ENCODE measurements around the gene UBXN6. TPM values are rescaled to one million over a fixed set of nuclear protein-coding genes. Genes with fewer than 3 reads are reported as not detected.

The UBXN6 gene
- total and polyA plus RNA-seq, 4 experiments from 2014 or later = 4.1 to 63.5 (median 33.8) TPM

- CTCF ChIA-PET (ENCODE audit: partially characterized antibody) = no interaction called here
- POLR2A ChIA-PET (ENCODE audit: partially characterized antibody) = interaction anchor here (1.8 kb wide), 1 partner anchor 18 kb away, joined by 5 read pairs; the partner anchor contains the start of gene HDGFL2
- peaks cover 0 to 2% of the 10 kb centered on the region in 2 donors for H3K27me3 Mint-ChIP-seq
- no peaks in the 10 kb centered on the region for H3K9me3 ChIP-seq (ENCODE audit: control insufficient read depth in 1 of 2, low read length in 2 of 2)
- no peak for DNase-seq
- no peak overlapping the region for H3K27ac Mint-ChIP-seq
- peaks cover 39% of the 10 kb centered on the region for H3K36me3 ChIP-seq (ENCODE audit: insufficient read depth, low read length)
- no peaks in the 10 kb centered on the region for H3K27me3 ChIP-seq (ENCODE audit: insufficient read depth, low read length)
- no peak overlapping the region for H3K4me3 Mint-ChIP-seq
- intact Hi-C loops (cut with micrococcal nuclease) = no loop called here
- no peak overlapping the region for H3K27ac ChIP-seq (ENCODE audit: low read depth, low read length)
- H3K4me1 Mint-ChIP-seq = peaks cover 13 to 26% (median 17%) of the 10 kb centered on the region in 4 donors
- peaks cover 11 to 35% of the 10 kb centered on the region in 2 donors for H3K36me3 Mint-ChIP-seq
- H3K4me3 ChIP-seq (ENCODE audit: low read length in 2 of 2) = no peak overlapping the region
- no peaks in the 10 kb centered on the region for H3K9me3 Mint-ChIP-seq
- peaks cover 16% of the 10 kb centered on the region for H3K4me1 ChIP-seq (ENCODE audit: insufficient read depth, low read length)
Observed at GRCh38 chr19:4453232-4454179, 4.1 kb downstream of the UBXN6 start.

DNA sequence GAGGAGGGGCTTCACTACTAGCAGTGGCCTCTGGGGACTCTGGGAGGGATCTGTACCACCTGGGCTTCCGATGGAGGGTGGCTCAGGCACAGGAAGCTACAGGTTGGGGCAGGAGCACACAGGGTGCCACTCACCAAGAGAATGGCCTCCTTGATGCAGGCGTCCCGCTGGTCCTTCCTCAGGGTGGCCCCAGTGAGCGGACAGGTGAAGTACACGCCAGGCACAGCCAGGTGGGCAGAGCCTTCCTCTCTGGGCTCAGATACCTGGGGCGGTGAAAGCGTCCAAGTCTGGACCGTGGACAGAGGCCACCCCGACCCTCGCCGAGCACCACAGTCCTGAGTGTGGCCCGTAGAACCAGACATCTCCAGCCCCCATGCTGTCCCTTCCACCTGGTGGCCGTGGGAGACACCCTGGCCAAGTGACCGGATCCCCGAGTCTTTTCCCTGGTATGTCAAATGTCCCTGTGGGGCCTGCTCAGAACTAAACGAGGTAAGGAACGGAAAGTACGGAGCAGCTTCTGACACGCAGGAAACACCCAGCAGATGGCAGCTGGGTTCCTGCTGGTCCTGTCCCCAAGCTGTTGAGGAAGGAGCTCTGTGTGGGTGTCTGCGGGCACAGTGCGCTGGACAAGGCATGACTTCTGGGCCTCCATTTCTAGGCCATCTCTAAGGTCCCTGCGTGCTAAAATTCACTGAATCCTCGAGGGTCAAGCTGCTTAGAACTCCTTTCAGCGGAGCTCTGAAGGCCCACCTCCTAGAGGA, 5.2 kb downstream of the UBXN6 start:
- Mint-ChIP-seq H3K9me3 (no peaks in the 10 kb centered on the region), H3K36me3 (peaks cover 11 to 37% of the 10 kb centered on the region in 2 donors), H3K4me1 (peaks cover 9 to 21% (median 12%) of the 10 kb centered on the region in 4 donors), H3K4me3 (no peak overlapping the region), H3K27ac (no peak overlapping the region), H3K27me3 (no peaks in the 10 kb centered on the region)
- Histone ChIP-seq H3K27me3 (ENCODE audit: insufficient read depth, low read length) (no peaks in the 10 kb centered on the region), H3K36me3 (ENCODE audit: insufficient read depth, low read length) (peaks cover 50% of the 10 kb centered on the region), H3K9me3 (ENCODE audit: control insufficient read depth in 1 of 2, low read length in 2 of 2) (no peaks in the 10 kb centered on the region), H3K4me3 (ENCODE audit: low read length in 2 of 2) (no peak overlapping the region), H3K4me1 (ENCODE audit: insufficient read depth, low read length) (peaks cover 16% of the 10 kb centered on the region), H3K27ac (ENCODE audit: low read depth, low read length) (no peak overlapping the region)
- ChIA-PET CTCF (ENCODE audit: partially characterized antibody) (no interaction called here), POLR2A (ENCODE audit: partially characterized antibody) (interaction anchor here (1.8 kb wide), 1 partner anchor 19 kb away, joined by 5 read pairs; the partner anchor contains the start of gene HDGFL2)
- DNase-seq = no peak
- intact Hi-C loops (cut with micrococcal nuclease) = no loop called here

- H3K27ac ChIP-seq (ENCODE audit: low read depth, low read length) = no peak overlapping the region
- Mint-ChIP-seq H3K4me3 (no peak overlapping the region), H3K36me3 (peaks cover 11 to 48% of the 10 kb centered on the region in 2 donors), H3K27me3 (no peaks in the 10 kb centered on the region), H3K9me3 (no peaks in the 10 kb centered on the region), H3K27ac (peak overlapping the region in 1 of 7 donors; percentile 87), H3K4me1 (peaks cover 0 to 1% (median under 1%) of the 10 kb centered on the region in 4 donors)
- no peak overlapping the region for H3K4me3 ChIP-seq (ENCODE audit: low read length in 2 of 2)
- POLR2A ChIA-PET (ENCODE audit: partially characterized antibody) = interaction anchor here (1.0 to 1.5 kb wide), 2 partner anchors 21 to 22 kb away, joined by 3 read pairs; partner anchors contain the start of gene HDGFL2
- intact Hi-C loops (cut with micrococcal nuclease) = no loop called here
- no peaks in the 10 kb centered on the region for H3K4me1 ChIP-seq (ENCODE audit: insufficient read depth, low read length)
- no peaks in the 10 kb centered on the region for H3K27me3 ChIP-seq (ENCODE audit: insufficient read depth, low read length)
- CTCF ChIA-PET (ENCODE audit: partially characterized antibody) = interaction anchor here (0.9 kb wide), 1 partner anchor 183 kb away, joined by 3 read pairs; no protein-coding TSS in a partner anchor
- peaks cover 58% of the 10 kb centered on the region for H3K36me3 ChIP-seq (ENCODE audit: insufficient read depth, low read length)
- no peak for DNase-seq
- H3K9me3 ChIP-seq (ENCODE audit: control insufficient read depth in 1 of 2, low read length in 2 of 2) = no peaks in the 10 kb centered on the region
Observed at GRCh38 chr19:4449639-4450028, 8.0 kb downstream of the UBXN6 start.

GRCh38 chr19:4449022-4449638, 8.5 kb downstream of the UBXN6 start:
- no peak overlapping the region for H3K4me3 Mint-ChIP-seq
- no peaks in the 10 kb centered on the region for H3K9me3 Mint-ChIP-seq
- peaks cover 53% of the 10 kb centered on the region for H3K36me3 ChIP-seq (ENCODE audit: insufficient read depth, low read length)
- no peak overlapping the region for H3K4me3 ChIP-seq (ENCODE audit: low read length in 2 of 2)
- H3K36me3 Mint-ChIP-seq = peaks cover 11 to 53% of the 10 kb centered on the region in 2 donors
- H3K4me1 Mint-ChIP-seq = peaks cover 0 to 3% (median under 1%) of the 10 kb centered on the region in 4 donors
- no peaks in the 10 kb centered on the region for H3K27me3 ChIP-seq (ENCODE audit: insufficient read depth, low read length)
- H3K9me3 ChIP-seq (ENCODE audit: control insufficient read depth in 1 of 2, low read length in 2 of 2) = no peaks in the 10 kb centered on the region
- CTCF ChIA-PET (ENCODE audit: partially characterized antibody) = interaction anchor here (0.9 kb wide), 1 partner anchor 182 kb away, joined by 3 read pairs; no protein-coding TSS in a partner anchor
- POLR2A ChIA-PET (ENCODE audit: partially characterized antibody) = interaction anchor here (1.5 kb wide), 1 partner anchor 22 kb away, joined by 3 read pairs; no protein-coding TSS in a partner anchor
- peak overlapping the region in 1 of 7 donors; percentile 87 for H3K27ac Mint-ChIP-seq
- H3K4me1 ChIP-seq (ENCODE audit: insufficient read depth, low read length) = no peaks in the 10 kb centered on the region
- no peaks in the 10 kb centered on the region for H3K27me3 Mint-ChIP-seq
- no peak for DNase-seq
- H3K27ac ChIP-seq (ENCODE audit: low read depth, low read length) = no peak overlapping the region
- intact Hi-C loops (cut with micrococcal nuclease) = no loop called here

DNA sequence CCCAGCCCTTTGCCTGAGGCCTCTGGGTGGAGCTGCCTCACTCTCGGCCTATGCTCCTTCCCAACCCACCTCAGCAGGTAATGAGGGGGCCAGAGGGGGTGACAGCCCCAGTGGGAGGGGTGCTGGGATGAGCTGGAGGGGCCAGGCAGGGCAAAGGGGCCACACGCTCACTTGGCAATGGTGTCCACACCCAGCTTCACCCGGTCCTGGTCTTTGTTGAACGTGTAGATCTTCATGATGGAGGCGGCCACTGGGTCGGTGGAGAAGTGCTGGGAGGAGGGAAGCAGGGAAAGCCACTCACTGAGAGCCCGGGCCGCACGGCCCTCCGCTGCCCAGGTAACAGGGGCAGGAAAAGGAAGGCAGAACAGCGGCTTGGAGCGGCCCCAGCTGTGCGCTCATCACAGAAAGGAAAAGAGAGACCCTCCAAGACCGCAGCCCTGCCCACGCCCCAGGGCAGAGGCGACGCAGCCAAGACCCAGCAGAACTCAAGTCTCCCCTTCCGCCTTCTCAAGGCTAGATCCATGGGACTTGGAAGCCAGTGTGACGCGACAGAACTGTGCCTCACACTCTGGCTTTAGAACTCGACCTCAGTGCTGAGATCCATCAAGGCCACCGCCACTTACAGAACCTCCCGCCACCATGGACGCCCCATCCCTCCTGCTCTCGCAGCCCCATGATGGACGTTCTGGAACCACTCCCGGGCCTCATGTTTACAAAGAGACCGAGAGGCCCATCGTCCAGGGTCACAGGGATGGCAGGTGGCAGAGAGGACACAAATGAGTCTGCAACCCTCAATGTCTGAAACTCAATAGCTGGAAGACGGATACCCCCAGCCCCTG, 9.2 kb downstream of the UBXN6 start:
- ChIA-PET CTCF (ENCODE audit: partially characterized antibody) (no interaction called here), POLR2A (ENCODE audit: partially characterized antibody) (interaction anchor here (1.5 kb wide), 1 partner anchor 23 kb away, joined by 3 read pairs; no protein-coding TSS in a partner anchor)
- H3K9me3 ChIP-seq (ENCODE audit: control insufficient read depth in 1 of 2, low read length in 2 of 2) = no peaks in the 10 kb centered on the region
- peaks cover 51% of the 10 kb centered on the region for H3K36me3 ChIP-seq (ENCODE audit: insufficient read depth, low read length)
- Mint-ChIP-seq H3K36me3 (peaks cover 11 to 53% of the 10 kb centered on the region in 2 donors), H3K27ac (no peak overlapping the region), H3K4me3 (no peak overlapping the region), H3K4me1 (peaks cover 0 to 3% (median under 1%) of the 10 kb centered on the region in 4 donors), H3K9me3 (no peaks in the 10 kb centered on the region), H3K27me3 (no peaks in the 10 kb centered on the region)
- no peaks in the 10 kb centered on the region for H3K27me3 ChIP-seq (ENCODE audit: insufficient read depth, low read length)
- H3K4me1 ChIP-seq (ENCODE audit: insufficient read depth, low read length) = no peaks in the 10 kb centered on the region
- no peak overlapping the region for H3K4me3 ChIP-seq (ENCODE audit: low read length in 2 of 2)
- no peak for DNase-seq
- intact Hi-C loops (cut with micrococcal nuclease) = no loop called here
- no peak overlapping the region for H3K27ac ChIP-seq (ENCODE audit: low read depth, low read length)

DNA sequence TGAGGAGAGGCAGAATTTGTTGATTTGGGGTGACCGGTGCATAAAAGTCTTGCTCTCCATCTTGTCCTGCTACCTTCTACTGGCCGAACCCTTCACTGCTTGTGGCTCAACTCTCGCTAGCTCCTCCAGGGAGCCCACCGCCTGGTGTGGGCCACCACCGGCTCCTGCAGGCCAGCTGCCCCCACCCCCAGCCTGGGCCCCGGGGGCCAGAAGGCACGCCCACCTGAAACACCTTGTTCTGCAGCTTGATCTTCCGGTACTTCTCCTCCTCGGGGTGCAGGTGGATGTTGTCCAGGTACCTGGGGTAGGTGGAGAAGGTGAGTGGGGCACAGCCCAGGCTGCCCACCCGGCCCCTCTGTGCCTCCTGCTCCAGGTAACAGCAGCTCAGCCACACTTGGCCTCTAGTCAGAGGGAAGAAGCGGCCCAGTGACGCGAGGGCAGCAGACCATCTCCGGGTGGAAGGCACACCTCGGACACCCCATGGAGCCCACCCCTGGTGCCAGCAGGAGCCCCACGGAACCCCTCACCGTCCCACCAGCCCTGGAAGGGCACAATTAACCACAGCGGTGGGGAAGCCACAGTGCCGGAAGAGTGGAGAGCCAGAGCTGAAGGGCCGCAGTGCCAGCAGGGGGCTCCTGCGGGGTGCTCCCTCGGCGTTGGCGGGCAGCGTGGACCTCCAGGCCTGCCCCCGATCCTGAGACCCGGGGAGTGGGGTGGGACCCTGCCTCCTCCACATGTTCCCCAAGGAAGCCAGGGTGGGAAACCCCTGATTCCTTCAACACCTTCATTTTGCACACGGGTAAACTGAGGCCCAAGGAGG, 10.1 kb downstream of the UBXN6 start:
- H3K9me3 ChIP-seq (ENCODE audit: control insufficient read depth in 1 of 2, low read length in 2 of 2) = no peaks in the 10 kb centered on the region
- H3K9me3 Mint-ChIP-seq = no peaks in the 10 kb centered on the region
- DNase-seq = no peak
- H3K27me3 Mint-ChIP-seq = no peaks in the 10 kb centered on the region
- no peaks in the 10 kb centered on the region for H3K4me1 ChIP-seq (ENCODE audit: insufficient read depth, low read length)
- ChIA-PET CTCF (ENCODE audit: partially characterized antibody) (no interaction called here), POLR2A (ENCODE audit: partially characterized antibody) (no interaction called here)
- H3K4me3 Mint-ChIP-seq = no peak overlapping the region
- peaks cover 11 to 44% of the 10 kb centered on the region in 2 donors for H3K36me3 Mint-ChIP-seq
- H3K27ac ChIP-seq (ENCODE audit: low read depth, low read length) = no peak overlapping the region
- H3K27ac Mint-ChIP-seq = no peak overlapping the region
- peaks cover 44% of the 10 kb centered on the region for H3K36me3 ChIP-seq (ENCODE audit: insufficient read depth, low read length)
- intact Hi-C loops (cut with micrococcal nuclease) = no loop called here
- no peaks in the 10 kb centered on the region for H3K27me3 ChIP-seq (ENCODE audit: insufficient read depth, low read length)
- H3K4me3 ChIP-seq (ENCODE audit: low read length in 2 of 2) = no peak overlapping the region
- H3K4me1 Mint-ChIP-seq = peaks cover 0 to 3% (median under 1%) of the 10 kb centered on the region in 4 donors
